CD8-positive, alpha-beta memory T cell (primary cell): ENCODE measurements around the gene KRT3. TPM values are rescaled to one million over a fixed set of nuclear protein-coding genes. Genes with fewer than 3 reads are reported as not detected.

Source experiments
- CTCF ChIA-PET: fragments of 350-600 bp; sonication (Branson Sonifier 250); formaldehyde crosslinking; loops from one replicate; lab custom pipeline; 2021; ENCODE audit warnings: antibody characterized with exemption; lab: Charles Lee
- POLR2A ChIA-PET: fragments of 350-600 bp; sonication (Branson Sonifier 250); formaldehyde crosslinking; loops from one replicate; lab custom pipeline; 2021; ENCODE audit warnings: antibody characterized with exemption; lab: Charles Lee
- DNase-seq, 5 donors: peaks; one replicate each; pipeline versions ENCODE4 v3.0.0 to v3.0.0-alpha.2; 2020 to 2022; ENCODE audit warnings: mixed read lengths in 1 of 5
- H3K27ac ChIP-seq: one replicate; pipeline ENCODE4 v1.7.0; 2013; ENCODE audit warnings: low read depth, mild to moderate bottlenecking, low read length, moderate library complexity
- H3K27me3 ChIP-seq: 2 replicates; pipeline ENCODE4 v1.7.0; 2013; ENCODE audit warnings: low read length, mild to moderate bottlenecking; ENCODE audit not compliant: insufficient read depth, poor library complexity, severe bottlenecking
- H3K36me3 ChIP-seq: 2 replicates; pipeline ENCODE4 v1.7.0; 2013; ENCODE audit warnings: mild to moderate bottlenecking, low read length, moderate library complexity; ENCODE audit not compliant: insufficient read depth
- H3K4me1 ChIP-seq: 2 replicates; pipeline ENCODE4 v1.7.0; 2013; ENCODE audit warnings: mild to moderate bottlenecking, low read length, moderate library complexity; ENCODE audit not compliant: insufficient read depth
- H3K4me3 ChIP-seq: 2 replicates; pipeline ENCODE4 v1.7.0; 2013; ENCODE audit warnings: mild to moderate bottlenecking, low read length
- H3K9me3 ChIP-seq: 2 replicates; pipeline ENCODE4 v1.7.0; 2013; ENCODE audit warnings: mild to moderate bottlenecking, low read length
- H3K27ac Mint-ChIP-seq, 8 donors: one replicate each; pipeline ENCODE4 v1.8.0; 2020 to 2021; ENCODE audit warnings: mixed read lengths in 8 of 8, mild to moderate bottlenecking in 6 of 8, inconsistent platforms in 3 of 8, moderate library complexity in 3 of 8
- H3K27me3 Mint-ChIP-seq, 2 donors: one replicate each; pipeline ENCODE4 v1.8.0; 2020 to 2021; ENCODE audit warnings: mixed read lengths in 2 of 2, mild to moderate bottlenecking in 1 of 2, moderate library complexity in 1 of 2
- H3K36me3 Mint-ChIP-seq, 3 donors: one replicate each; pipeline ENCODE4 v1.8.0; 2020 to 2021; ENCODE audit warnings: mixed read lengths in 3 of 3, inconsistent platforms in 1 of 3, mild to moderate bottlenecking in 1 of 3
- H3K4me1 Mint-ChIP-seq, 3 donors: one replicate each; pipeline ENCODE4 v1.8.0; 2020 to 2021; ENCODE audit warnings: mixed read lengths in 3 of 3, inconsistent platforms in 1 of 3, mild to moderate bottlenecking in 1 of 3
- H3K4me3 Mint-ChIP-seq, 7 donors: one replicate each; pipeline ENCODE4 v1.8.0; 2020 to 2021; ENCODE audit warnings: mixed read lengths in 7 of 7, mild to moderate bottlenecking in 6 of 7, moderate library complexity in 4 of 7, inconsistent platforms in 2 of 7
- H3K9me3 Mint-ChIP-seq, 5 donors: one replicate each; pipeline ENCODE4 v1.8.0; 2020 to 2022; ENCODE audit warnings: mixed read lengths in 5 of 5, mild to moderate bottlenecking in 3 of 5, moderate library complexity in 2 of 5, inconsistent platforms in 1 of 5
- polyA plus RNA-seq: library from polyadenylated mRNA; unstranded; fragments of 300-500 nt; fragmentation: Illumina TruSeq; gene quantifications from one replicate; pipeline ENCODE4 v1.2.3, GENCODE V29; 2021
- total RNA-seq, 2 experiments: library from RNA; stranded (reverse); gene quantifications; one replicate each; pipeline ENCODE4 v1.2.3, GENCODE V29; 2021

The KRT3 gene
- total and polyA plus RNA-seq, 3 experiments from 2014 or later = not detected

DNA sequence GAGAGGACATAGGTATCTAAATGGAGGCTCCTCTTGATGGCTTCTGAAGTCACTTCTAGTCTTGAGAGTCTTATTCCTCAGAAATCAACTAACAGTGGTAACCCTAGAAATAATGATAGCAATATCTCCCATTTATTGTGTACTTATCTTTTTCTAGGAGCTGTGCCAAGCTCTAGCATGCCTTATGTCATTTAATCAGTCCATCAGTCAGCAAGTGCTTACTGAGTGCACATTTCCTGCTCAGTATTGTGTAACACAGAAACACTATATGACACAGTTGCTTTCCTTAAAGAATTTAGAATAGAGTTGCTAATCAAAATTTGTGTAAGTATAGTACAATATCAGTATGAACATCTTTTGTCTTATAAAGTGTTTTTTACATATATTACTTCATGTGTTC lies 55.3 kb downstream of the KRT3 start:
- Histone ChIP-seq H3K36me3 (no peaks in the 10 kb centered on the region), H3K4me3 (no peak overlapping the region), H3K27me3 (no peaks in the 10 kb centered on the region), H3K27ac (no peak overlapping the region), H3K9me3 (no peaks in the 10 kb centered on the region), H3K4me1 (no peaks in the 10 kb centered on the region)
- Mint-ChIP-seq H3K27ac (no peak overlapping the region), H3K27me3 (peaks cover 9 to 51% of the 10 kb centered on the region in 2 donors), H3K4me1 (no peaks in the 10 kb centered on the region), H3K9me3 (peaks cover 0 to 4% (median 0%) of the 10 kb centered on the region in 5 donors), H3K4me3 (no peak overlapping the region), H3K36me3 (no peaks in the 10 kb centered on the region)
- ChIA-PET CTCF (no interaction called here), POLR2A (no interaction called here)
- DNase-seq = no peak

- Histone ChIP-seq H3K27me3 (no peaks in the 10 kb centered on the region), H3K36me3 (no peaks in the 10 kb centered on the region), H3K9me3 (no peaks in the 10 kb centered on the region), H3K4me1 (no peaks in the 10 kb centered on the region), H3K4me3 (no peak overlapping the region), H3K27ac (no peak overlapping the region)
- ChIA-PET CTCF (no interaction called here), POLR2A (no interaction called here)
- no peak for DNase-seq
- Mint-ChIP-seq H3K27ac (no peak overlapping the region), H3K4me3 (no peak overlapping the region), H3K36me3 (no peaks in the 10 kb centered on the region), H3K4me1 (no peaks in the 10 kb centered on the region), H3K9me3 (peaks cover 0 to 4% (median 0%) of the 10 kb centered on the region in 5 donors), H3K27me3 (peaks cover 9 to 57% of the 10 kb centered on the region in 2 donors)
Observed at GRCh38 chr12:52739963-52740362, 56.0 kb downstream of the KRT3 start.

Other genes with a start within 250 kb of the KRT3 start
- not detected for gene KRT71, start 243.0 kb downstream of the KRT3 start, total RNA-seq
- not detected for gene KRT71, start 243.0 kb downstream of the KRT3 start, polyA plus RNA-seq
- not detected for gene KRT74, start 222.3 kb downstream of the KRT3 start, total RNA-seq
- gene KRT74, start 222.3 kb downstream of the KRT3 start, polyA plus RNA-seq = not detected
- gene KRT72, start 194.7 kb downstream of the KRT3 start, total RNA-seq = not detected
- gene KRT72, start 194.7 kb downstream of the KRT3 start, polyA plus RNA-seq = not detected
- gene KRT73, start 177.6 kb downstream of the KRT3 start, total RNA-seq = under 1 TPM in 1 of 2 experiments, not detected in 1; 0.13 TPM
- gene KRT73, start 177.6 kb downstream of the KRT3 start, polyA plus RNA-seq = 0.24 TPM
- gene KRT2, start 143.9 kb downstream of the KRT3 start, total RNA-seq = not detected
- gene KRT2, start 143.9 kb downstream of the KRT3 start, polyA plus RNA-seq = 0.16 TPM
- gene KRT1, start 115.7 kb downstream of the KRT3 start, total RNA-seq = not detected
- 3.4 TPM for gene KRT1, start 115.7 kb downstream of the KRT3 start, polyA plus RNA-seq
- gene KRT77, start 92.6 kb downstream of the KRT3 start, total RNA-seq = not detected
- gene KRT77, start 92.6 kb downstream of the KRT3 start, polyA plus RNA-seq = not detected
- not detected for gene KRT76, start 18.8 kb downstream of the KRT3 start, total RNA-seq
- not detected for gene KRT76, start 18.8 kb downstream of the KRT3 start, polyA plus RNA-seq
- not detected for gene KRT4, start 18.0 kb upstream of the KRT3 start, total RNA-seq
- gene KRT4, start 18.0 kb upstream of the KRT3 start, polyA plus RNA-seq = not detected
- gene KRT79, start 38.2 kb upstream of the KRT3 start, total RNA-seq = not detected
- gene KRT79, start 38.2 kb upstream of the KRT3 start, polyA plus RNA-seq = not detected
- not detected for gene KRT78, start 52.9 kb upstream of the KRT3 start, total RNA-seq
- gene KRT78, start 52.9 kb upstream of the KRT3 start, polyA plus RNA-seq = not detected
- gene KRT8, start 109.0 kb upstream of the KRT3 start, total RNA-seq = under 1 TPM in 1 of 2 experiments, not detected in 1; 0.46 TPM
- gene KRT8, start 109.0 kb upstream of the KRT3 start, polyA plus RNA-seq = 1.0 TPM
- 1 to 10 TPM; 3.5 to 3.9 TPM for gene KRT18, start 153.0 kb upstream of the KRT3 start, total RNA-seq
- gene KRT18, start 153.0 kb upstream of the KRT3 start, polyA plus RNA-seq = 4.0 TPM
- gene EIF4B, start 210.3 kb upstream of the KRT3 start, total RNA-seq = 100 to 1,000 TPM; 644 to 660 TPM
- 114 TPM for gene EIF4B, start 210.3 kb upstream of the KRT3 start, polyA plus RNA-seq